OCI-LY1 (cell line): Measurements from ENCODE around the gene ZFP28.

ENCODE experiments used
- H2AFZ ChIP-seq: fragments of 200-600 bp; sonication (generic), shearing (Covaris generic); 2 replicates; pipeline ENCODE4 v1.6.0; 2014; ENCODE audit warnings: antibody characterized with exemption, mild to moderate bottlenecking, low read length
- H3F3A ChIP-seq: fragments of 200-600 bp; sonication (generic), shearing (Covaris generic); 2 replicates; pipeline ENCODE4 v1.6.0; 2014; ENCODE audit warnings: mild to moderate bottlenecking, antibody characterized with exemption, low read length, moderate library complexity; ENCODE audit not compliant: insufficient read depth
- H3K27ac ChIP-seq: fragments of 200-600 bp; sonication (generic); 2 replicates; pipeline ENCODE4 v1.5.1; 2014; ENCODE audit warnings: low read length, mixed run types, mild to moderate bottlenecking, low read depth; ENCODE audit not compliant: poor library complexity, severe bottlenecking
- H3K27me3 ChIP-seq: fragments of 200-600 bp; sonication (generic); 2 replicates; pipeline ENCODE4 v1.6.0; 2014; ENCODE audit warnings: antibody characterized with exemption, mild to moderate bottlenecking, low read length, moderate library complexity; ENCODE audit not compliant: insufficient read depth
- H3K36me3 ChIP-seq: fragments of 200-600 bp; sonication (generic); 2 replicates; pipeline ENCODE4 v1.6.1; 2014; ENCODE audit warnings: mild to moderate bottlenecking, antibody characterized with exemption, low read length, moderate library complexity, mixed read lengths; ENCODE audit not compliant: insufficient read depth
- H3K4me1 ChIP-seq: fragments of 200-600 bp; sonication (generic); 2 replicates; pipeline ENCODE4 v1.5.1; 2014; ENCODE audit warnings: mild to moderate bottlenecking, low read length, moderate library complexity; ENCODE audit not compliant: insufficient read depth, severe bottlenecking
- H3K4me2 ChIP-seq: fragments of 200-600 bp; sonication (generic), shearing (Covaris generic); 2 replicates; pipeline ENCODE4 v1.6.1; 2014; ENCODE audit warnings: low read length
- H3K4me3 ChIP-seq: fragments of 200-600 bp; sonication (generic); 2 replicates; pipeline ENCODE4 v1.5.1; 2014; ENCODE audit warnings: low read length, low read depth, mild to moderate bottlenecking, mixed read lengths; ENCODE audit not compliant: poor library complexity, severe bottlenecking
- H3K79me2 ChIP-seq: fragments of 200-600 bp; shearing (Covaris generic); 2 replicates; pipeline ENCODE4 v1.6.1; 2016; ENCODE audit warnings: mixed run types, low read length, mixed read lengths; ENCODE audit not compliant: insufficient read depth
- H3K9ac ChIP-seq: fragments of 200-600 bp; sonication (generic), shearing (Covaris generic); 2 replicates; pipeline ENCODE4 v1.6.1; 2014; ENCODE audit warnings: mild to moderate bottlenecking, low read length, mixed read lengths
- H3K9me2 ChIP-seq: fragments of 200-600 bp; sonication (generic), shearing (Covaris generic); 2 replicates; pipeline ENCODE4 v1.6.1; 2014; ENCODE audit warnings: low read depth, mild to moderate bottlenecking, low read length, mixed read lengths
- H3K9me3 ChIP-seq: fragments of 200-600 bp; shearing (Covaris generic); 2 replicates; pipeline ENCODE4 v1.6.1; 2014; ENCODE audit warnings: low read length, mixed read lengths
- H4K20me1 ChIP-seq: fragments of 200-600 bp; sonication (generic), shearing (Covaris generic); 2 replicates; pipeline ENCODE4 v1.6.0; 2016; ENCODE audit warnings: mild to moderate bottlenecking, low read length; ENCODE audit not compliant: insufficient read depth
- CTCF ChIP-seq: fragments of 200-600 bp; sonication (generic), shearing (Covaris generic); IDR thresholded peaks from 2 replicates; pipeline ENCODE4 v1.5.1; 2017; ENCODE audit warnings: mild to moderate bottlenecking, antibody characterized with exemption, low read length, moderate library complexity, mixed read lengths
- EZH2 ChIP-seq: fragments of 200-600 bp; sonication (generic), shearing (Covaris generic); IDR thresholded peaks from 2 replicates; pipeline ENCODE4 v1.8.0; 2017; ENCODE audit warnings: borderline replicate concordance, mixed run types, mild to moderate bottlenecking, antibody characterized with exemption, low read length, moderate library complexity, mixed read lengths

The ZFP28 gene

GRCh38 chr19:56547535-56547934 is 8.8 kb downstream of the ZFP28 start:
- Histone ChIP-seq H3K4me3 (no peak overlapping the region), H3F3A (no peaks in the 10 kb centered on the region), H3K4me2 (no peak overlapping the region), H3K27me3 (no peaks in the 10 kb centered on the region), H3K9me3 (no peaks in the 10 kb centered on the region), H4K20me1 (no peaks in the 10 kb centered on the region), H2AFZ (no peak overlapping the region), H3K9ac (no peak overlapping the region), H3K9me2 (no peaks in the 10 kb centered on the region), H3K4me1 (no peaks in the 10 kb centered on the region), H3K27ac (no peak overlapping the region), H3K36me3 (no peaks in the 10 kb centered on the region), H3K79me2 (no peaks in the 10 kb centered on the region)
- TF ChIP-seq CTCF (peak; percentile 61), EZH2 (no peak)

- Histone ChIP-seq H3K27ac (no peak overlapping the region), H3K4me1 (no peaks in the 10 kb centered on the region), H3K4me3 (no peak overlapping the region), H3K9me2 (no peaks in the 10 kb centered on the region), H3K4me2 (no peak overlapping the region), H4K20me1 (no peaks in the 10 kb centered on the region), H3K27me3 (no peaks in the 10 kb centered on the region), H3F3A (no peaks in the 10 kb centered on the region), H3K36me3 (no peaks in the 10 kb centered on the region), H3K9ac (no peak overlapping the region), H2AFZ (no peak overlapping the region), H3K9me3 (peaks cover 11% of the 10 kb centered on the region), H3K79me2 (no peaks in the 10 kb centered on the region)
- no peak for TF ChIP-seq CTCF
- TF ChIP-seq EZH2 = no peak
Measured at GRCh38 chr19:56554272-56554869, 15.6 kb downstream of the ZFP28 start.

GRCh38 chr19:56562766-56563165 is 24.0 kb downstream of the ZFP28 start:
- H3K9me2 ChIP-seq = no peaks in the 10 kb centered on the region
- no peak overlapping the region for H3K4me3 ChIP-seq
- H3K79me2 ChIP-seq = no peaks in the 10 kb centered on the region
- no peaks in the 10 kb centered on the region for H3K27me3 ChIP-seq
- H3K27ac ChIP-seq = no peak overlapping the region
- H3K9me3 ChIP-seq = 0 out of 2 replicates have a peak, but pooled peaks cover 8% of the 10 kb centered on the region
- no peak overlapping the region for H3K4me2 ChIP-seq
- H3K9ac ChIP-seq = no peak overlapping the region
- H3K36me3 ChIP-seq = no peaks in the 10 kb centered on the region
- no peaks in the 10 kb centered on the region for H3F3A ChIP-seq
- no peak overlapping the region for H2AFZ ChIP-seq
- H3K4me1 ChIP-seq = no peaks in the 10 kb centered on the region
- no peak for TF ChIP-seq CTCF
- TF ChIP-seq EZH2 = no peak
- H4K20me1 ChIP-seq = no peaks in the 10 kb centered on the region
